GM23338 (cell line): Measurements from ENCODE around the gene AP5Z1. TPM values are rescaled to one million over a fixed set of nuclear protein-coding genes. Genes with fewer than 3 reads are reported as not detected.

Experiments
- ATAC-seq: fragments of 200-7000 bp; cut with Tn5 transposase; 3 replicates; pipeline ENCODE4 v1.9.1; 2020
- DNase-seq: peaks from one replicate; pipeline ENCODE4 v3.0.0-alpha.2; 2015; ENCODE audit warnings: low spot score
- H2AFZ ChIP-seq: fragments of 200-600 bp; sonication (generic); 2 replicates; pipeline ENCODE4 v1.8.0; 2016; ENCODE audit warnings: antibody characterized with exemption, mild to moderate bottlenecking, moderate library complexity
- H3F3A ChIP-seq: fragments of 200-600 bp; sonication (generic); replicated peaks from 2 replicates; pipeline ENCODE4 v1.8.0; 2017; ENCODE audit warnings: antibody characterized with exemption, mixed run types, low read depth
- H3K27ac ChIP-seq: fragments of 200-600 bp; sonication (generic); 2 replicates; pipeline ENCODE4 v1.6.1; 2016; ENCODE audit warnings: low read depth
- H3K27me3 ChIP-seq: fragments of 200-600 bp; sonication (generic); 2 replicates; pipeline ENCODE4 v1.8.0; 2016; ENCODE audit warnings: mild to moderate bottlenecking, mixed run types, moderate library complexity; ENCODE audit not compliant: insufficient read depth
- H3K36me3 ChIP-seq: fragments of 200-600 bp; sonication (generic); 2 replicates; pipeline ENCODE4 v1.8.0; 2016; ENCODE audit warnings: mild to moderate bottlenecking; ENCODE audit not compliant: insufficient read depth
- H3K4me1 ChIP-seq: fragments of 200-600 bp; sonication (generic); 2 replicates; pipeline ENCODE4 v1.8.0; 2016; ENCODE audit warnings: mild to moderate bottlenecking, moderate library complexity; ENCODE audit not compliant: insufficient read depth
- H3K4me2 ChIP-seq: fragments of 200-600 bp; sonication (generic); 2 replicates; pipeline ENCODE4 v1.7.1; 2017; ENCODE audit warnings: mixed run types
- H3K4me3 ChIP-seq: fragments of 200-600 bp; sonication (generic); 2 replicates; pipeline ENCODE4 v1.6.1; 2016; ENCODE audit warnings: mixed run types
- H3K79me2 ChIP-seq: fragments of 200-600 bp; sonication (generic); replicated peaks from 2 replicates; pipeline ENCODE4 v1.8.0; 2017; ENCODE audit warnings: mild to moderate bottlenecking; ENCODE audit not compliant: insufficient read depth
- H3K9me2 ChIP-seq: fragments of 200-600 bp; sonication (generic); 2 replicates; pipeline ENCODE4 v1.8.0; 2017; ENCODE audit not compliant: insufficient read depth
- H4K20me1 ChIP-seq: fragments of 200-600 bp; sonication (generic); replicated peaks from 2 replicates; pipeline ENCODE4 v1.8.0; 2017; ENCODE audit warnings: mild to moderate bottlenecking; ENCODE audit not compliant: insufficient read depth
- H3K27ac Mint-ChIP-seq: 2 replicates; pipeline ENCODE4 v1.8.0; 2020; ENCODE audit warnings: inconsistent platforms, mild to moderate bottlenecking, moderate library complexity, mixed read lengths
- H3K27me3 Mint-ChIP-seq: 3 replicates; pipeline ENCODE4 v1.8.0; 2022; ENCODE audit warnings: low read depth, mild to moderate bottlenecking, moderate library complexity, mixed read lengths, inconsistent platforms; ENCODE audit not compliant: insufficient read depth, poor library complexity
- H3K36me3 Mint-ChIP-seq: 3 replicates; pipeline ENCODE4 v1.8.0; 2021; ENCODE audit warnings: low read depth, mild to moderate bottlenecking, inconsistent platforms, moderate library complexity, mixed read lengths
- H3K4me1 Mint-ChIP-seq: 3 replicates; pipeline ENCODE4 v1.8.0; 2020; ENCODE audit warnings: mild to moderate bottlenecking, inconsistent platforms, mixed read lengths
- H3K4me3 Mint-ChIP-seq: 3 replicates; pipeline ENCODE4 v1.8.0; 2021; ENCODE audit warnings: moderate library complexity, mild to moderate bottlenecking, inconsistent platforms, mixed read lengths
- H3K9me3 Mint-ChIP-seq: 3 replicates; pipeline ENCODE4 v1.8.0; 2020; ENCODE audit warnings: moderate library complexity, mild to moderate bottlenecking, inconsistent platforms, mixed read lengths
- CREB1 ChIP-seq: fragments of 250-450 bp; sonication (Bioruptor Pico); IDR thresholded peaks from 2 replicates; pipeline ENCODE4 v1.5.0; 2020; ENCODE audit warnings: low read depth, mild to moderate bottlenecking, moderate library complexity
- EZH2 ChIP-seq: fragments of 200-600 bp; sonication (generic); IDR thresholded peaks from one replicate; pipeline ENCODE4 v1.8.0; 2017; ENCODE audit warnings: antibody characterized with exemption, mild to moderate bottlenecking, low read depth; ENCODE audit not compliant: unreplicated experiment
- EZH2phosphoT487 ChIP-seq: fragments of 200-600 bp; sonication (generic); IDR thresholded peaks from one replicate; pipeline ENCODE4 v1.8.1; 2018; ENCODE audit warnings: antibody characterized with exemption; ENCODE audit not compliant: unreplicated experiment
- JUNB ChIP-seq: IDR thresholded peaks from one replicate; pipeline ENCODE4 v1.6.1; 2016; ENCODE audit warnings: antibody characterized with exemption; ENCODE audit not compliant: unreplicated experiment
- NANOG ChIP-seq: IDR thresholded peaks from 2 replicates; pipeline ENCODE4 v1.6.1; 2016; ENCODE audit warnings: antibody characterized with exemption, borderline replicate concordance
- POLR2AphosphoS5 ChIP-seq: IDR thresholded peaks from 2 replicates; pipeline ENCODE4 v1.6.1; 2016; ENCODE audit warnings: antibody characterized with exemption, low read depth
- REST ChIP-seq: IDR thresholded peaks from one replicate; pipeline ENCODE4 v1.6.1; 2018; ENCODE audit warnings: antibody characterized with exemption; ENCODE audit not compliant: unreplicated experiment
- STAT1 ChIP-seq: IDR thresholded peaks from one replicate; pipeline ENCODE4 v1.6.1; 2016; ENCODE audit warnings: antibody characterized with exemption; ENCODE audit not compliant: unreplicated experiment
- ZNF114 ChIP-seq: fragments of 250-450 bp; sonication (Bioruptor Pico); IDR thresholded peaks from 2 replicates; pipeline ENCODE4 v1.5.0; 2020; ENCODE audit warnings: mild to moderate bottlenecking, moderate library complexity
- ZNF462 ChIP-seq: fragments of 250-450 bp; sonication (Bioruptor Pico); IDR thresholded peaks from 2 replicates; pipeline ENCODE4 v1.5.0; 2020; ENCODE audit warnings: mild to moderate bottlenecking, moderate library complexity
- polyA plus RNA-seq: library from polyadenylated mRNA; unstranded; fragments of >200 nt; fragmentation: Nextera tagmentation; extraction: Ambion mirVana; gene quantifications from 2 replicates; pipeline ENCODE4 v1.2.1, GENCODE V29; 2016
- total RNA-seq: library from RNA; depleted of rRNA; stranded (reverse); fragments of >200 nt; shearing (Covaris generic); gene quantifications from 2 replicates; pipeline ENCODE4 v1.2.3, GENCODE V29; 2014

The AP5Z1 gene
- total and polyA plus RNA-seq, 2 experiments from 2014 or later = 16.3 to 31.2 TPM

GRCh38 chr7:4788627-4789189 is 13.3 kb downstream of the AP5Z1 start (continued):
- TF ChIP-seq REST = no peak
- TF ChIP-seq NANOG = no peak

- no peaks in the 10 kb centered on the region for H3K27me3 ChIP-seq
- H3K36me3 ChIP-seq = no peaks in the 10 kb centered on the region; the same call in 1 of the 2 replicates
- H3K9me2 ChIP-seq = no peaks in the 10 kb centered on the region
- Mint-ChIP-seq H3K4me3 (no peak overlapping the region), H3K27ac (no peak overlapping the region), H3K27me3 (peaks cover 8% of the 10 kb centered on the region), H3K36me3 (peaks cover 12% of the 10 kb centered on the region), H3K4me1 (peaks cover 9% of the 10 kb centered on the region), H3K9me3 (no peaks in the 10 kb centered on the region)
- ATAC-seq (no peak), DNase-seq (no peak)
- no peak overlapping the region for H3K4me2 ChIP-seq
- H2AFZ ChIP-seq = no peak overlapping the region
- H3K27ac ChIP-seq = no peak overlapping the region
- H4K20me1 ChIP-seq = no peaks in the 10 kb centered on the region
- no peaks in the 10 kb centered on the region for H3F3A ChIP-seq
- H3K4me3 ChIP-seq = no peak overlapping the region
- no peaks in the 10 kb centered on the region; the same call in 1 of the 2 replicates for H3K4me1 ChIP-seq
- no peaks in the 10 kb centered on the region for H3K79me2 ChIP-seq
- no peak for TF ChIP-seq REST
- TF ChIP-seq EZH2 = no peak
- TF ChIP-seq CREB1 (CRISPR knock-in tag) = no peak
- TF ChIP-seq STAT1 = no peak
- no peak for TF ChIP-seq ZNF114
- no peak for TF ChIP-seq JUNB
- no peak for TF ChIP-seq NANOG
- TF ChIP-seq ZNF462 (CRISPR knock-in tag) = no peak
- no peak for TF ChIP-seq EZH2phosphoT487
- TF ChIP-seq POLR2AphosphoS5 = no peak
Observed at GRCh38 chr7:4789194-4790077, 14.0 kb downstream of the AP5Z1 start.
